Choroid plexus epithelial cell (primary cell): Measurements from ENCODE around the gene GRK1.
"Not testable (repeated sequence)": the region's sequence is repeated elsewhere in the genome, so short reads cannot be mapped to it uniquely, and the experiment has no call there.

Experiments
- DNase-seq: peaks from one replicate; pipeline ENCODE4 v3.0.0-alpha.2; 2010; ENCODE audit warnings: low read depth
- H3K4me3 ChIP-seq: 2 replicates; pipeline ENCODE4 v1.5.1; 2011; ENCODE audit warnings: low read depth, mild to moderate bottlenecking, control low read depth, low read length, moderate library complexity
- CTCF ChIP-seq: conservative IDR thresholded peaks from 2 replicates; pipeline ENCODE4 v1.5.1; 2011; ENCODE audit warnings: low read depth, mild to moderate bottlenecking, control low read depth, inconsistent platforms, low read length, moderate library complexity

Gene GRK1

GRCh38 chr13:113622791-113623490 is 44.1 kb upstream of the GRK1 start:
- H3K4me3 ChIP-seq: no peak overlapping the region
- TF ChIP-seq CTCF: no peak
- no peak for DNase-seq

GRCh38 chr13:113623491-113624234 is 43.4 kb upstream of the GRK1 start:
- DNase-seq: no peak
- H3K4me3 ChIP-seq: no peak overlapping the region
- TF ChIP-seq CTCF: no peak

GRCh38 chr13:113624235-113624587 is 42.8 kb upstream of the GRK1 start:
- no peak for TF ChIP-seq CTCF
- DNase-seq: no peak
- no peak overlapping the region for H3K4me3 ChIP-seq

GRCh38 chr13:113624640-113625304 is 42.2 kb upstream of the GRK1 start:
- not testable (repeated sequence) for DNase-seq, H3K4me3 ChIP-seq

GRCh38 chr13:113625965-113626721 is 40.9 kb upstream of the GRK1 start:
- peak; percentile 75 for DNase-seq
- no peak for TF ChIP-seq CTCF
- H3K4me3 ChIP-seq: no peak overlapping the region

GRCh38 chr13:113627136-113627535 is 39.9 kb upstream of the GRK1 start:
- no peak overlapping the region for H3K4me3 ChIP-seq
- TF ChIP-seq CTCF: no peak
- DNase-seq: no peak
